Astrocyte (in vitro differentiated cells and primary cell): Measurements from ENCODE around the gene KNDC1. TPM values are rescaled to one million over a fixed set of nuclear protein-coding genes. Genes with fewer than 3 reads are reported as not detected.

Experiments
- DNase-seq: peaks from one replicate; pipeline ENCODE4 v3.0.0-alpha.2; 2010; ENCODE audit warnings: low read depth
- FAIRE-seq: peaks from 2 replicates; lab custom pipeline; 2011; peaks lifted over from hg19 to GRCh38; lab: Jason Lieb, UNC
- H2AFZ ChIP-seq: 2 replicates; pipeline ENCODE4 v1.6.0; 2012; ENCODE audit warnings: low read depth, low read length, inconsistent platforms
- H3K27ac ChIP-seq: 2 replicates; pipeline ENCODE4 v1.5.1; 2011; ENCODE audit warnings: low read depth, low read length, inconsistent platforms
- H3K27me3 ChIP-seq: 2 replicates; pipeline ENCODE4 v1.6.0; 2011; ENCODE audit warnings: low read length, inconsistent platforms; ENCODE audit not compliant: insufficient read depth
- H3K36me3 ChIP-seq: 2 replicates; pipeline ENCODE4 v1.5.1; 2011; ENCODE audit warnings: low read length, inconsistent platforms; ENCODE audit not compliant: insufficient read depth
- H3K4me1 ChIP-seq: 2 replicates; pipeline ENCODE4 v1.5.1; 2011; ENCODE audit warnings: low read length, inconsistent platforms; ENCODE audit not compliant: insufficient read depth
- H3K4me2 ChIP-seq: 2 replicates; pipeline ENCODE4 v1.6.0; 2012; ENCODE audit warnings: low read length, inconsistent platforms
- H3K4me3 ChIP-seq: 2 replicates; pipeline ENCODE4 v1.5.1; 2011; ENCODE audit warnings: low read depth, mild to moderate bottlenecking, low read length, inconsistent platforms; ENCODE audit not compliant: insufficient read depth
- H3K79me2 ChIP-seq: 2 replicates; pipeline ENCODE4 v1.6.0; 2012; ENCODE audit warnings: mild to moderate bottlenecking, low read length, inconsistent platforms; ENCODE audit not compliant: insufficient read depth
- H3K9ac ChIP-seq: 2 replicates; pipeline ENCODE4 v1.6.0; 2012; ENCODE audit warnings: mild to moderate bottlenecking, low read length, inconsistent platforms
- H3K9me3 ChIP-seq: 2 replicates; pipeline ENCODE4 v1.5.1; 2012; ENCODE audit warnings: low read depth, mild to moderate bottlenecking, low read length, inconsistent platforms; ENCODE audit not compliant: insufficient read depth
- H4K20me1 ChIP-seq: 2 replicates; pipeline ENCODE4 v1.6.0; 2012; ENCODE audit warnings: low read length, inconsistent platforms; ENCODE audit not compliant: insufficient read depth
- H3K27ac Mint-ChIP-seq: one replicate; pipeline ENCODE4 v1.8.0; 2021; ENCODE audit warnings: mild to moderate bottlenecking, mixed read lengths; ENCODE audit not compliant: unreplicated experiment
- H3K27me3 Mint-ChIP-seq: one replicate; pipeline ENCODE4 v1.8.0; 2021; ENCODE audit warnings: low read depth, mixed read lengths; ENCODE audit not compliant: unreplicated experiment
- H3K36me3 Mint-ChIP-seq: one replicate; pipeline ENCODE4 v1.8.0; 2021; ENCODE audit warnings: low read depth, mixed read lengths; ENCODE audit not compliant: unreplicated experiment
- H3K4me1 Mint-ChIP-seq: one replicate; pipeline ENCODE4 v1.8.0; 2021; ENCODE audit warnings: low read depth, mixed read lengths; ENCODE audit not compliant: unreplicated experiment
- H3K4me3 Mint-ChIP-seq: one replicate; pipeline ENCODE4 v1.8.0; 2021; ENCODE audit warnings: mild to moderate bottlenecking, moderate library complexity, mixed read lengths; ENCODE audit not compliant: unreplicated experiment
- H3K9me3 Mint-ChIP-seq: one replicate; pipeline ENCODE4 v1.8.0; 2021; ENCODE audit warnings: mild to moderate bottlenecking, mixed read lengths; ENCODE audit not compliant: unreplicated experiment
- EZH2 ChIP-seq: IDR thresholded peaks from 2 replicates; pipeline ENCODE4 v1.6.1; 2012; ENCODE audit warnings: mild to moderate bottlenecking, low read length, inconsistent platforms; ENCODE audit not compliant: insufficient read depth
- total RNA-seq: library from RNA; stranded (reverse); gene quantifications from 2 replicates; pipeline ENCODE4 v1.2.1, GENCODE V29; 2021
- TF ChIP-seq, protein P1 (sequence below): IDR thresholded peaks from 2 replicates; pipeline ENCODE4 v1.5.1; 2011; ENCODE audit warnings: low read depth, mild to moderate bottlenecking, inconsistent platforms, low read length, moderate library complexity; ENCODE audit not compliant: insufficient read depth

The KNDC1 gene
- total RNA-seq, 1 donor from 2014 or later: 2.6 TPM

- Histone ChIP-seq H3K4me3 (no peak overlapping the region), H2AFZ (no peak overlapping the region), H3K79me2 (no peaks in the 10 kb centered on the region), H3K9me3 (no peaks in the 10 kb centered on the region), H3K27ac (no peak overlapping the region), H3K4me1 (no peaks in the 10 kb centered on the region), H4K20me1 (no peaks in the 10 kb centered on the region), H3K9ac (no peak overlapping the region), H3K36me3 (no peaks in the 10 kb centered on the region), H3K27me3 (no peaks in the 10 kb centered on the region), H3K4me2 (no peak overlapping the region)
- H3K27ac Mint-ChIP-seq: no peak overlapping the region
- H3K27me3 Mint-ChIP-seq: peaks cover 11% of the 10 kb centered on the region
- TF ChIP-seq, protein P1, sequence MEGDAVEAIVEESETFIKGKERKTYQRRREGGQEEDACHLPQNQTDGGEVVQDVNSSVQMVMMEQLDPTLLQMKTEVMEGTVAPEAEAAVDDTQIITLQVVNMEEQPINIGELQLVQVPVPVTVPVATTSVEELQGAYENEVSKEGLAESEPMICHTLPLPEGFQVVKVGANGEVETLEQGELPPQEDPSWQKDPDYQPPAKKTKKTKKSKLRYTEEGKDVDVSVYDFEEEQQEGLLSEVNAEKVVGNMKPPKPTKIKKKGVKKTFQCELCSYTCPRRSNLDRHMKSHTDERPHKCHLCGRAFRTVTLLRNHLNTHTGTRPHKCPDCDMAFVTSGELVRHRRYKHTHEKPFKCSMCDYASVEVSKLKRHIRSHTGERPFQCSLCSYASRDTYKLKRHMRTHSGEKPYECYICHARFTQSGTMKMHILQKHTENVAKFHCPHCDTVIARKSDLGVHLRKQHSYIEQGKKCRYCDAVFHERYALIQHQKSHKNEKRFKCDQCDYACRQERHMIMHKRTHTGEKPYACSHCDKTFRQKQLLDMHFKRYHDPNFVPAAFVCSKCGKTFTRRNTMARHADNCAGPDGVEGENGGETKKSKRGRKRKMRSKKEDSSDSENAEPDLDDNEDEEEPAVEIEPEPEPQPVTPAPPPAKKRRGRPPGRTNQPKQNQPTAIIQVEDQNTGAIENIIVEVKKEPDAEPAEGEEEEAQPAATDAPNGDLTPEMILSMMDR: no peak
- no peak for TF ChIP-seq EZH2
- peaks cover 4% of the 10 kb centered on the region for H3K9me3 Mint-ChIP-seq
- DNase-seq (no peak), FAIRE-seq (no peak)
- no peaks in the 10 kb centered on the region for H3K4me1 Mint-ChIP-seq
- no peak overlapping the region for H3K4me3 Mint-ChIP-seq
- peaks cover 2% of the 10 kb centered on the region for H3K36me3 Mint-ChIP-seq
Measured at GRCh38 chr10:133187091-133187905, 27.3 kb downstream of the KNDC1 start.

GRCh38 chr10:133187906-133188681 is 28.1 kb downstream of the KNDC1 start:
- no peak for FAIRE-seq
- no peak overlapping the region for H3K27ac ChIP-seq
- Mint-ChIP-seq H3K27ac (no peak overlapping the region), H3K36me3 (peaks cover 2% of the 10 kb centered on the region), H3K4me3 (no peak overlapping the region), H3K27me3 (peaks cover 13% of the 10 kb centered on the region), H3K9me3 (peaks cover 4% of the 10 kb centered on the region), H3K4me1 (no peaks in the 10 kb centered on the region)
- H3K9ac ChIP-seq: no peak overlapping the region
- no peaks in the 10 kb centered on the region for H3K27me3 ChIP-seq
- no peaks in the 10 kb centered on the region for H3K4me1 ChIP-seq
- DNase-seq: no peak
- H2AFZ ChIP-seq: no peak overlapping the region
- H3K9me3 ChIP-seq: no peaks in the 10 kb centered on the region
- no peak overlapping the region for H3K4me2 ChIP-seq
- H3K4me3 ChIP-seq: no peak overlapping the region
- no peaks in the 10 kb centered on the region for H3K36me3 ChIP-seq
- no peaks in the 10 kb centered on the region for H4K20me1 ChIP-seq
- H3K79me2 ChIP-seq: no peaks in the 10 kb centered on the region
- TF ChIP-seq EZH2: no peak
- TF ChIP-seq, protein P1: no peak
